Thyroid gland (tissue), 4 donors: ENCODE data around the gene AKT1S1. TPM values are rescaled to one million over a fixed set of nuclear protein-coding genes. Genes with fewer than 3 reads are reported as not detected.

ENCODE experiments used
- DNase-seq, 2 donors: peaks; one replicate each; pipeline ENCODE4 v3.0.0-alpha.2; 2019
- H3K27ac ChIP-seq, 3 donors: fragments of 200-600 bp; sonication (generic); 1 replicate in 2 of 3; 2 replicates in 1 of 3; pipeline ENCODE4 v1.5.1; 2016 to 2019; ENCODE audit warnings: mild to moderate bottlenecking in 1 of 3, moderate library complexity in 1 of 3
- H3K27me3 ChIP-seq: fragments of 200-600 bp; sonication (generic); one replicate; pipeline ENCODE4 v1.5.1; 2019
- H3K36me3 ChIP-seq, 2 donors: fragments of 200-600 bp; sonication (generic); one replicate each; pipeline ENCODE4 v1.5.1; 2016 to 2019
- H3K4me1 ChIP-seq, 2 donors: fragments of 200-600 bp; sonication (generic); one replicate each; pipeline ENCODE4 v1.5.1; 2017 to 2019
- H3K4me3 ChIP-seq, 3 donors: fragments of 200-600 bp; sonication (generic); replicated peaks in 1 of 3; 1 replicate in 2 of 3; 2 replicates in 1 of 3; pipeline ENCODE4 v1.5.1; 2016; ENCODE audit warnings: mild to moderate bottlenecking in 1 of 3
- H3K9me3 ChIP-seq: fragments of 200-600 bp; sonication (generic); one replicate; pipeline ENCODE4 v1.5.1; 2017
- POLR2A ChIP-seq, 2 donors: fragments of 450-650 bp; IDR thresholded peaks; one replicate each; pipeline ENCODE4 v1.6.1; 2017; ENCODE audit warnings: antibody characterized with exemption in 2 of 2, mild to moderate bottlenecking in 2 of 2, moderate library complexity in 1 of 2
- WGBS, 2 donors: methylation state at CpG; one replicate each; pipeline ENCODE4 v1.1.5; 2017; 5-methylcytosine and 5-hydroxymethylcytosine counted together
- intact Hi-C: fragments of 100-400 bp; cut with DNase I; formaldehyde crosslinking; loops from one replicate; pipeline ENCODE4 v1.15.1; 2023
- total RNA-seq, 4 donors: library from RNA; depleted of rRNA; stranded (reverse); fragments of >200 nt; gene quantifications; one replicate each; pipeline ENCODE4 v1.2.3, GENCODE V29; 2016
- TF ChIP-seq, protein P1 (sequence below), 6 experiments: fragments of 200-600 bp in 3 of 6; fragments of 450-650 bp in 3 of 6; sonication (generic) in 3 of 6; IDR thresholded peaks; one replicate each; pipeline ENCODE4 v1.5.1; 2016 to 2019; ENCODE audit warnings: antibody characterized with exemption in 6 of 6, mild to moderate bottlenecking in 2 of 6, inconsistent platforms in 1 of 6, moderate library complexity in 1 of 6

The AKT1S1 gene
- total RNA-seq, 4 donors from 2014 or later = 16.7 to 26.0 (median 21.5) TPM

DNA sequence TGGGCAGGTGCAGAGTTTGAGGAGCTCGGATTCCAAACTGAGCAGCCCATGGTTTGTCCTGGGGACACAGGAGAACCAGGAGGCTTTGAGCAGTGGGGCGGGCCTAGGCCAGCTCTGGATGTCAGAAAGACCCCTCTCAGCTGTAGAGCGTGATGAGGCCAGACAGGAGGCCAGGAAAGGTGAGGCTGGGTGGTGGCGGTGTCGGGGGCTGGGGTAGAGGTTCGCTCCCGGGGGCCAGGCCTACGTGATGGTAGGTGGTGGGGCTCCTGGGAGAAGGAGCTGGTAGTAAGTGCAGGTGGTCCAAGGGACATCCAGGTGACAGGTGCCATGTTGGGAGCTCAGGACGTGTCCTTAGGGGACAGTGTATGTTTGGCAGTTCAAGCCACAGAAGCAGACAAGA, 39.7 kb downstream of the AKT1S1 start:
- intact Hi-C loops = no loop called here
- no peaks in the 10 kb centered on the region for H3K27me3 ChIP-seq
- TF ChIP-seq, protein P1, sequence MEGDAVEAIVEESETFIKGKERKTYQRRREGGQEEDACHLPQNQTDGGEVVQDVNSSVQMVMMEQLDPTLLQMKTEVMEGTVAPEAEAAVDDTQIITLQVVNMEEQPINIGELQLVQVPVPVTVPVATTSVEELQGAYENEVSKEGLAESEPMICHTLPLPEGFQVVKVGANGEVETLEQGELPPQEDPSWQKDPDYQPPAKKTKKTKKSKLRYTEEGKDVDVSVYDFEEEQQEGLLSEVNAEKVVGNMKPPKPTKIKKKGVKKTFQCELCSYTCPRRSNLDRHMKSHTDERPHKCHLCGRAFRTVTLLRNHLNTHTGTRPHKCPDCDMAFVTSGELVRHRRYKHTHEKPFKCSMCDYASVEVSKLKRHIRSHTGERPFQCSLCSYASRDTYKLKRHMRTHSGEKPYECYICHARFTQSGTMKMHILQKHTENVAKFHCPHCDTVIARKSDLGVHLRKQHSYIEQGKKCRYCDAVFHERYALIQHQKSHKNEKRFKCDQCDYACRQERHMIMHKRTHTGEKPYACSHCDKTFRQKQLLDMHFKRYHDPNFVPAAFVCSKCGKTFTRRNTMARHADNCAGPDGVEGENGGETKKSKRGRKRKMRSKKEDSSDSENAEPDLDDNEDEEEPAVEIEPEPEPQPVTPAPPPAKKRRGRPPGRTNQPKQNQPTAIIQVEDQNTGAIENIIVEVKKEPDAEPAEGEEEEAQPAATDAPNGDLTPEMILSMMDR (IDR thresholded peaks at IDR 0.05) = no peak
- no peak for TF ChIP-seq POLR2A (IDR thresholded peaks at IDR 0.05)
- H3K4me1 ChIP-seq = no peaks in the 10 kb centered on the region
- DNase-seq = no peak
- H3K36me3 ChIP-seq = peaks cover 53 to 62% of the 10 kb centered on the region in 2 donors
- no peaks in the 10 kb centered on the region for H3K9me3 ChIP-seq
- 97 to 99% methylated on average over 9 of the region's 9 CpGs for WGBS, 2 donors
- H3K27ac ChIP-seq = no peak overlapping the region
- H3K4me3 ChIP-seq = no peak overlapping the region

DNA sequence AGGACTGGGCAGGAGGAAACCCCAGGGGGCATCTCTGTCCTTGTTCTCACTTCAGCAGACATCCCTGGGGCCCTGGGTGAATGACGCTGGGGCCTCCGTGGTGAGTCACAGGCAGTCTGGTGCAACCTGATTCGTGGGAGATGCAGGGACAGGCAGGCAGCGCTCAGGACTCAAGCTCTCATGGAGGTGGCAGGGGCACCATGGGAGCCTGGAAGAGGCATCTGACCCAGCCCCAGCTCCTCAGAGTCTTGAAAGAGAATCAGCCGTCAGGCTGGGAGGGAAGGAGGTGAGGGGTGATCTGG, 40.2 kb downstream of the AKT1S1 start:
- 94% methylated on average over 5 of the region's 5 CpGs for WGBS, 2 donors
- DNase-seq = no peak
- intact Hi-C loops = no loop called here
- no peaks in the 10 kb centered on the region for H3K4me1 ChIP-seq
- no peak overlapping the region for H3K27ac ChIP-seq
- H3K9me3 ChIP-seq = no peaks in the 10 kb centered on the region
- no peak for TF ChIP-seq POLR2A (IDR thresholded peaks at IDR 0.05)
- TF ChIP-seq, protein P1 (IDR thresholded peaks at IDR 0.05) = no peak
- no peaks in the 10 kb centered on the region for H3K27me3 ChIP-seq
- no peak overlapping the region for H3K4me3 ChIP-seq
- peaks cover 58 to 67% of the 10 kb centered on the region in 2 donors for H3K36me3 ChIP-seq

DNA sequence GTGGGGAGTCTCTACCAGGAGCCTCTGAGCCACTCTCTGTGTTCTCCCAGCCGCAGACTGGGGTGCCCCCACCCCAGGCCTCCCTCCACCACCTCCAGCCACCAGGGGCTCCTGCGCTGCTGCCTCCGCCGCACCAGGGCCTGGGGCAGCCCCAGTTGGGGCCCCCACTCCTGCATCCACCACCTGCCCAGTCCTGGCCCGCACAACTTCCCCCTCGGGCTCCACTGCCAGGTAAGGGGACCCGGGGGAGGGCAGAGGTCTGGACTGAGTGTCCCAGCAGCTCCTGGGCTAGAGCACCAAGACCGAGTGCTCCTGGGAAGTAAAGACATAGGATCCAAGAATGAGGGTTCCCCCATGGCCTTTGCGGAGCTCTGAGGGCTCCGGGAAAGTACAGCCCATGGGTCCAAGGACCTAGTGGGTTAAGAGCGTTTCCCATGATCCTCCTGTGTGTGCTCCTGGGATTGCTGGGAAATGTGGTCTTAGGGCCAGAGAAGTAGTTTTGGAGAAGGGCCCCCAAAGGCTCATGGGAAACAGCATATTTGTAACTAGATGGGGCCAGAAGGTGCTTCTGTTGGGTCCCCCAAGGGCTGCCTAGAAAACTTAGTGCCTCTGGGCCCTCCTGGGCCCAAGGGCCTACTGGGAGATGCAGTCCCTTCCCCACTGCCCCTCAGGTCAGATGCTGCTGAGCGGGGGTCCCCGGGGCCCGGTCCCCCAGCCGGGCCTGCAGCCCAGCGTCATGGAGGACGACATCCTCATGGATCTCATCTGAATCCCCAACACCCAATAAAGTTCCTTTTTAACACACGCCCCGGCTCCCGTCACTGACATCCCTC, 40.8 kb downstream of the AKT1S1 start:
- Histone ChIP-seq H3K27ac (no peak overlapping the region), H3K4me1 (no peaks in the 10 kb centered on the region), H3K27me3 (no peaks in the 10 kb centered on the region), H3K36me3 (peaks cover 63 to 73% of the 10 kb centered on the region in 2 donors), H3K9me3 (no peaks in the 10 kb centered on the region), H3K4me3 (no peak overlapping the region)
- no peak for DNase-seq
- intact Hi-C loops = no loop called here
- TF ChIP-seq, protein P1 (IDR thresholded peaks at IDR 0.05) = no peak
- no peak for TF ChIP-seq POLR2A (IDR thresholded peaks at IDR 0.05)
- WGBS, 2 donors = 91 to 93% methylated on average over 14 of the region's 20 CpGs

DNA sequence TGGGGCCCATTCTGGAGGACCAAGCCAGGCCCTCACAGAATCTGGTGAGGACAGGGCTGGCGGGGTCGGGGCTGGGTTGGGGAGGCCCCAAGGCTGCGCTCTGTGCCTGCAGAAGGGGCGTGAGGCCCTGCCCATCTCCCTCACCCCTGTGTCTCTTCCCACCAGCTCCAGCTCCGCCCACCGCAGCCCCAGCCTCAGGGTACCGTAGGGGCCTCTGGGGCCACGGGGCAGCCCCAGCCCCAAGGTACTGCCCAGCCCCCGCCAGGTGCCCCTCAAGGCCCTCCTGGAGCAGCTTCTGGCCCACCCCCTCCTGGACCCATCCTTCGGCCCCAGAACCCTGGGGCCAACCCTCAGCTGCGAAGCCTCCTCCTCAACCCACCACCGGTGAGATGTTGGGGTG, 41.6 kb downstream of the AKT1S1 start:
- TF ChIP-seq, protein P1 (IDR thresholded peaks at IDR 0.05) = no peak
- no peak for DNase-seq
- 94 to 100% methylated on average over 3 to 6 of the region's 12 CpGs for WGBS, 2 donors
- peaks cover 72 to 81% of the 10 kb centered on the region in 2 donors for H3K36me3 ChIP-seq
- no peak overlapping the region for H3K4me3 ChIP-seq
- intact Hi-C loops = no loop called here
- no peaks in the 10 kb centered on the region for H3K4me1 ChIP-seq
- H3K27ac ChIP-seq = no peak overlapping the region
- H3K27me3 ChIP-seq = no peaks in the 10 kb centered on the region
- H3K9me3 ChIP-seq = no peaks in the 10 kb centered on the region

DNA sequence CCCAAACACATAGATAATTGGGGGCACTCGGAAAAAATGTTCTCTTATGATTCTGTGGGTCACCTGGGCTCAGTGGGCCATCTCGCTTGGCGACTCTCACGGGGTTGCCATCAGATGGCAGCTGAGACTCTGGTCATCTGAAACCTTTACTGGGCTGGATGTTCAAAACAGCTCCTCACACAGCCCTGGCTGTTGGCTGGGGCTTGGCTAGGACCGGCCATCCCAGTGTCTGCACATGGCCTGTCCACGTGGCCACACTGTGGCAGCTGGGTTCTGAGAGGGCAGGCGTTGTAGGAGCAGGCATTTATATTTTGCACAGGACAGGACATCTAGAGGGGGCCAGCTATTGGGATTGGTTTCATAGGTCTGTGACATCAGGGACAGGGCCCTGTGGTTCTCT, 43.6 kb downstream of the AKT1S1 start:
- no peaks in the 10 kb centered on the region for H3K9me3 ChIP-seq
- DNase-seq = no peak
- 96 to 98% methylated on average over 5 to 7 of the region's 7 CpGs for WGBS, 2 donors
- TF ChIP-seq POLR2A (IDR thresholded peaks at IDR 0.05) = no peak
- TF ChIP-seq, protein P1 (IDR thresholded peaks at IDR 0.05) = no peak
- peaks cover 81 to 84% of the 10 kb centered on the region in 2 donors for H3K36me3 ChIP-seq
- no peaks in the 10 kb centered on the region for H3K4me1 ChIP-seq
- H3K4me3 ChIP-seq = no peak overlapping the region
- H3K27me3 ChIP-seq = no peaks in the 10 kb centered on the region
- H3K27ac ChIP-seq = no peak overlapping the region
- intact Hi-C loops = no loop called here
